GM19452 (cell line): ENCODE results near the gene DAGLA.

Experiments used
- ATAC-seq: cut with Tn5 transposase; IDR thresholded peaks from one replicate; pipeline ENCODE4 v1.9.1; 2021; ENCODE audit not compliant: unreplicated experiment

The DAGLA gene

GRCh38 chr11:61778357-61778886 is 98.2 kb downstream of the DAGLA start:
- ATAC-seq = no peak

GRCh38 chr11:61778920-61779650 is 98.9 kb downstream of the DAGLA start:
- no peak for ATAC-seq

DNA sequence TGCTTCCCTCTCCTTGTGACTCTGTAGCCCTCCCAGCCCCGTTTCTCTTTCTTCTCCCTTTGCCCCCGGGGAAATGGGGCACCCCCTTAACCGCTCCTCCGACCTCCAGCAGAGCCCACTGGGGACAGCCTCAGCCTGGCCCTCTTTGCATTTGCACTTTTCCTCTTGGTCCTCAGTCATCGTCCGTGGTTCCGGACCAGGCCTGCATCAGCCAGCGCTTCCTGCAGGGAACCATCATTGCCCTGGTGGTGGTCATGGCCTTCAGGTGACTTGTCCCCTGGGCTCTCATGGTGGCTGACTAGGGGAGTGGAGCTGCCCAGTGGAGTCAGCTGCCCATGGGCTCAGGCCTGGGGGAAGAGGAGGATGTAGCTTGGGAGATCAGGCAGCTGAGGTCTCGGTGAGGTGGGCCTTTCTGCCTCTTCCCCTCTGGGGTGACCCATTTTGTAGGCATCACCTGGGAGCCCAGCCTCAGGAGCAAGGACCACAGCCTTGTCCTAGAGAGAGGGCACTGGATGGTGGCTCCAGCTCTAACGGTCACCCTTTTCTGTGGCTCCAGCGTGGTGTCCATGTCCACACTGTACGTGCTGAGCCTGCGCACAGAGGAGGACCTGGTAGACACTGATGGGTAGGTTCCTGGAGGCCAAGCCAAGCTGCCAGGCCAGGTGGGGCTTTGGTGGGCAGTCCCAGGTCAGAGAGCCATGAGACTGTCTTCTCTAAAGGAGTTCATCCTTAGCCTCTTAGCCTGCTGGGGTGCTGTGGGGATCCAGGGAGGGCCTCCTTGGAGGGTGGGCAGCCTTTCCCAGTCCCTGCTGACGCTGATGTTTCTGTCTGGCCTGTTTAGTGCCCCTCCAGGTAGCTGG is 99.7 kb downstream of the DAGLA start:
- no peak for ATAC-seq

GRCh38 chr11:61780581-61781162 is 100.5 kb downstream of the DAGLA start:
- ATAC-seq = no peak

DNA sequence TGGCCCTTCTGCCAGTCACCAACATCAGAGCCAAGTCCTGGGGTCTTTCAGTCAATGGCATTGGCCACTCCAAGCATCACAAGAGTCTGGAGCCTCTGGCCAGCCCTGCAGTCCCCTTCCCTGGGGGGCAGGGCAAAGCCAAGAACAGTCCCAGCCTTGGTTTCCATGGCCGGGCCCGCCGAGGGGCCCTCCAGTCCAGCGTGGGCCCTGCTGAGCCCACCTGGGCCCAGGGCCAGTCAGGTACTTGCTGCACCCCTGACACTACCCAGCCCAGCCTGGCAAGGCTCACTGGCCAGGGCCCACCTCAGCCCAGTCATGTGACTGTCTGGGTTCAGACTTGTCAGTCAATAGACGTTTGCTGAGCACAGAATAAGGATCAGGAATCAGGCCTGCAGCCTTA is 101.4 kb downstream of the DAGLA start:
- no peak for ATAC-seq

DNA sequence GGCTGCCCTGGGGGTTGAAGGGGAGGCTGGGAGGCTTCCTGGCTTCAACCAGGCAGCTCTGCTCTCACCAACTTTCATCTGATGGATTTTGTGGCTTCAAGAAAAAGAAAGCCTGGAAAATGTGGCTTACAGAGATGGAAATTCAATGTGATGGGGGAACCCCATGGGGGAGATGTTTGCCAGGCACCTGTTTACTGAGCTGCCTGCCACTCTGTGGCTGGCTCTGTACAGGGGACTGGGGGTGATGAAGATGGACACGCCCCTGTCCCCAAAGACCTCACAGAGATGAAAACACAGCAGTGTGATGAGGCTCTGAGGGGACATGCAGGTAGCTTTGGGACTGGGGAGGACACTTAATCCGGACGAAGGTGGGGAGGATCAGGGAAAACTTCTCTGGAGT is 102.1 kb downstream of the DAGLA start:
- ATAC-seq = no peak

GRCh38 chr11:61782841-61783240 is 102.7 kb downstream of the DAGLA start:
- no peak for ATAC-seq

- ATAC-seq = no peak
Measured at GRCh38 chr11:61783717-61784505, 103.7 kb downstream of the DAGLA start.

DNA sequence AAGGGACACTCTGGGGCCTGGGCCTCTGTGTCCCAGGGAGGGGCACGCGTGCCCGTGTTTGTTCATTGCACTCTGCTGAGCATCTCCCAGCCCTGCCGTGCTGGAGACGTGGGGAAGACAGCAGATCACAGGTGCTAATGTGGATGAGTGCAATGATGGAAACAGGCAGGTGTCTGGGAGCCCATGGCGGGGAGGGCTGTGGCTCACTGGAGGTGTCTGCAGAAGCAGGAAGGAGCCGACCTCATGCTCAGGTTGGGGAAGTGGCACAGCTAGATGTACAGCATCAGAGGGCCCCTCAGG is 104.3 kb downstream of the DAGLA start:
- no peak for ATAC-seq

DNA sequence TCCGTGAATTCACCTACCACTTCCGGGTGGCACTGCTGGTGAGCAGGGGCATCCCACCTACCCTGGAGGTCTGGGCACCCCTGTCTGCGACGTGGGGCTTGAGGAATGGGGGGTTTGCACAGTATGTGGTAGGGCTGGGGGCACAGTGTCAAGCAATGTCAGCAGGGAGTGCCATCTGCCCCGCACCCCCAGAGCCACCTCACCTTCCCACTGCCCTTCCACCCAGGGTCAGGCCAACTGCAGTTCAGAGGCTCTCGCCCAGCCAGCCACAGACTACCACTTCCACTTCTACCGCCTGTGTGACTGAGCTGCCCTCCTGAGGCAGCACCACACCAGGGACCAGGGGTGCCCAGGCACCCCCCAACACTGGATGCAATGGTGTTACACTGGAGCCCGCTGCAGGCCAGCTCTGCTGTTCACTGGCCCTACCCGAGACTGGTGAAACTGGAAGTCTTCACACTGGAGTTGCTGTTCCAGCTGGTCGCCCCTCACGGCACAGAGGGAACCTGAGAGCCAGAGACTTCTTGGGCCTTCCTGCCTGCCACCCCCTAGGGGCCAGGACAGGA is 105.7 kb downstream of the DAGLA start:
- no peak for ATAC-seq

DNA sequence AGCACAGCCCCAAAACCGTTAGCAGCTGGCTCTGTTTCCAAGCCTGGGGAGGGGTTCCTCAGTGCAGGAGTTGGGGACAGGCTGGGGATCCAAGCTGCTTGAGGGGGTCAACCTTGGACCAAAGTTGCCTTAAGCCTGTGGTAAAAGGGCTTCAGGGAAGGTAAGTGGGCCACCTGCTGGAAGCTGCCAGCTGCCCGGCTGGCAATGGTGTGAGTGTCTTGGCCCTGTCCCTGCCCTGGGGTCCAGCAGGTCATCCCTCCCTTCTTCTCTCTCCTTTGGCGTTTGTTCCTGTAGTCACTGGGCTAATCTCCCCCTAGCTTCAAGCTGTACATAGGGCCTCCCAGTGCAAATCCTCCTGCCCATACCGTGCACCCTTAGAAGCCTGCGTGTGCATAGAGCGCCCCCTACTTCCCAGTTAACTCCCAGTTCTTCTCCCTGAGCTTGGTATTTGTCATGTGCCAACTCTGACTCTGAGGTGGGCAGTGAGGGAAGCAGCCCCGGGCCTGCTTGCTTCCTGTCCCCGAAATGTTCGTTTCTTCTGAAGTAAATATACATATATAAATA is 107.8 kb downstream of the DAGLA start:
- no peak for ATAC-seq

DNA sequence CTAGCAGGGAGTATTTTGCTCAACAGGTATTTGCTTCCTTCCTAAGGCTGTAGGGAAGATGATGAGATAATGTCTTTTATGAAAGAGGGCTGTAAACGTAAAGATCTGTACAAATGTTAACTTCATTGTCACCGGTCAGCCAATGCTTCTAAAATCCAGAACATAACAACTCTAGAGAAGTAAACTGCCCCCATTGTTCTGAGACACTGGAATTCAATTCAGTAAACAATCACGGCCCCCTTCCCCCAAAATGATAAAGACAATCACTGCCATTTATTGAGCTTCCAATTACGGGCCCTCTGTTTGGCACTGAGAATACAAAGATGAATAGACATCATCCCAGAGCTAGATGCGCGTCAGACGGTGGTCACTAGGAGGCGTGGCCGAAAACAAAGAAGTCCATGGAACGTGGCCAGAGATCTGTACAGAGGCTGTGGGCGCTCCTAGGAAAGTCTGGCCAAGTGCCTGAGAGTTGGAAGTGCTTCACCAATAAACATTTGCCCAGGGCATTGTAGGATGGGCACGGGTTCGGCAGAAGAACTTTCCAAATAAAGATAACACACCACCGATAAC is 111.6 kb downstream of the DAGLA start:
- peak; percentile 17 for ATAC-seq

GRCh38 chr11:61792310-61793082 is 112.3 kb downstream of the DAGLA start, which contains the start of the genes FEN1 and TMEM258:
TSS of gene FEN1 (plus strand) at chr11:61792911. CDS start at chr11:61795362, 2,451 bp downstream.
TSS of gene TMEM258 (minus strand) at chr11:61792599. CDS start at chr11:61792558, 41 bp downstream.
- peak; percentile 88 for ATAC-seq

GRCh38 chr11:61793083-61793828 is 113.1 kb downstream of the DAGLA start:
- peak; percentile 5 for ATAC-seq

DNA sequence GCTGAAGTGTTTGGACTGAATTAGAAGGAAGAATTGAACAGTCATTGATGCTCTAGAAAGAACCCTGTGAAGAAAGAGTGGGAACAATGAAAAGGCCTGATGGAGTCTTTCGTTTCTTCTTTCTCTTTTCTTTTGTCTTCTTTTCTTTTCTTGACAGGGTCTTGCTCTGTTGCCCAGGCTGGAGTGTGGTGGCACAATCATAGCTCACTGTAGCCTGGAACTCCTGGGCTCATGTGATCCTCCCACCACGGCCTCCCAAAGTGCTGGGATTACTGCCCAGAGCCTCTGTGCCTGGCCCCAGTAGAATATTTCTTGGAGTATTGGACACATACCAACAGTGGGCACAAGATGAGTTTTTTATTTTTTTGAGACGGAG is 113.6 kb downstream of the DAGLA start:
- no peak for ATAC-seq

GRCh38 chr11:61794579-61794978 is 114.4 kb downstream of the DAGLA start:
- no peak for ATAC-seq

GRCh38 chr11:61795459-61795858 is 115.3 kb downstream of the DAGLA start:
- ATAC-seq = no peak

GRCh38 chr11:61795876-61796526 is 115.8 kb downstream of the DAGLA start:
- ATAC-seq = no peak
